Measurements from ENCODE around the gene LYSMD1.

The LYSMD1 gene

DNA sequence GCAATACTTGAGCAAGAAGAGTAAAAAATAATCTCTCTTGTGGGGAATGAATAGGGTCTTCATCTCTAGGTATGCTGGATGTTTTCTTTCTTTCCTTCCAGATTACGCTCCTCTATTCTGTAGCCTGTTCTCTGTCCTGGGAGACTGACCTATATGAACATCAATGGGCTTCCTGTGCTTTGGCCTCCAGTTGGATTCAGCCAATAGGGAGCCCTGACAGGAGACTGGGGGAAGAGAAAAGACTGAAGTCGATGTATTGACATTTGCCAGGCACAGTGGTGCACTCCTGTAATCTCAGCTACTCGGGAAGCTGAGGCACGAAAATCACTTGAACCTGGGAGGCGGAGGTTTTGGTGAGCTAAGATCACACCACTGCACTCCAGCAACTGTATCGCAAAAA lies 36.9 kb downstream of the LYSMD1 start:
- H3K36me3 ChIP-seq (ENCODE audit: control insufficient read depth, insufficient read depth, low read length), result no peaks in the 10 kb centered on the region
- TF ChIP-seq, protein P1, sequence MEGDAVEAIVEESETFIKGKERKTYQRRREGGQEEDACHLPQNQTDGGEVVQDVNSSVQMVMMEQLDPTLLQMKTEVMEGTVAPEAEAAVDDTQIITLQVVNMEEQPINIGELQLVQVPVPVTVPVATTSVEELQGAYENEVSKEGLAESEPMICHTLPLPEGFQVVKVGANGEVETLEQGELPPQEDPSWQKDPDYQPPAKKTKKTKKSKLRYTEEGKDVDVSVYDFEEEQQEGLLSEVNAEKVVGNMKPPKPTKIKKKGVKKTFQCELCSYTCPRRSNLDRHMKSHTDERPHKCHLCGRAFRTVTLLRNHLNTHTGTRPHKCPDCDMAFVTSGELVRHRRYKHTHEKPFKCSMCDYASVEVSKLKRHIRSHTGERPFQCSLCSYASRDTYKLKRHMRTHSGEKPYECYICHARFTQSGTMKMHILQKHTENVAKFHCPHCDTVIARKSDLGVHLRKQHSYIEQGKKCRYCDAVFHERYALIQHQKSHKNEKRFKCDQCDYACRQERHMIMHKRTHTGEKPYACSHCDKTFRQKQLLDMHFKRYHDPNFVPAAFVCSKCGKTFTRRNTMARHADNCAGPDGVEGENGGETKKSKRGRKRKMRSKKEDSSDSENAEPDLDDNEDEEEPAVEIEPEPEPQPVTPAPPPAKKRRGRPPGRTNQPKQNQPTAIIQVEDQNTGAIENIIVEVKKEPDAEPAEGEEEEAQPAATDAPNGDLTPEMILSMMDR (IDR thresholded peaks at IDR 0.05; ENCODE audit: insufficient read depth, low read length, poor library complexity, severe bottlenecking), result no peak
- no peak overlapping the region for H3K4me3 ChIP-seq (replicated peaks; ENCODE audit: low read depth, low read length)
- no peak for DNase-seq (ENCODE audit: extremely low read depth, insufficient read length)
- no peaks in the 10 kb centered on the region for H3K27me3 ChIP-seq (replicated peaks; ENCODE audit: control insufficient read depth, insufficient read depth, low read length)

DNA sequence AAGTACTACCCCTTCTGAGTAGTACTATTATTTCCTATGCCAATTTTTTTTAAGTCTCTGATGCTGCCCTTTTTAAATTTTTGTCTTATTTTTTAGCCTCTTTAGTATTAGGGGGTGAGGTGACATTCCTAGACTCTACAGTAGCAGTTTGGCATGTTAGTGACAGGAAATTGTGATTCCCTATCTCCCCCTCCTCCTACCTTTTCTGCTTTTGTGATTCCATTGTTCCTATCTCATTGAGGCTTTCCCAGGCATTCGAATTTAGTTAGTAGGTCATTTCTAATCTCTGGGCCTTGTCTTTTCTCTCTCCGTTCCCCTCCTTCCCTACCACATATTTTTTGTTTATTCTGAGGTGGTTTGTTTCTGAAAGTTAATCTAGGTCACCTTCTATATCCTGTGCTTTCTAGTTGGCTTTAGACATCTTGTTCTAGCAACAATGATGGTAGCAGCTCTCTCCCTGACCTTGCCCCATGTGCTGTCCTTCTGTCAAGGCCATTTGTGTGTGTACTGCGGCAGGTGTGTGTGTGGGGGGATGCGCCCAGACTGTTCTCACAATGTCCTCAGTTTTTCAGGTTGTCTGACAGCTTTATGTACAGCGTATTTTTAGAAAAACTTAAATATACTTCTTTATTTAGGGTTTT lies 40.8 kb downstream of the LYSMD1 start:
- Histone ChIP-seq H3K27me3 (replicated peaks; ENCODE audit: control insufficient read depth, insufficient read depth, low read length) (no peaks in the 10 kb centered on the region), H3K4me3 (replicated peaks; ENCODE audit: low read depth, low read length) (no peak overlapping the region), H3K36me3 (ENCODE audit: control insufficient read depth, insufficient read depth, low read length) (no peaks in the 10 kb centered on the region)
- TF ChIP-seq, protein P1 (IDR thresholded peaks at IDR 0.05; ENCODE audit: insufficient read depth, low read length, poor library complexity, severe bottlenecking), result no peak
- no peak for DNase-seq (ENCODE audit: extremely low read depth, insufficient read length)

DNA sequence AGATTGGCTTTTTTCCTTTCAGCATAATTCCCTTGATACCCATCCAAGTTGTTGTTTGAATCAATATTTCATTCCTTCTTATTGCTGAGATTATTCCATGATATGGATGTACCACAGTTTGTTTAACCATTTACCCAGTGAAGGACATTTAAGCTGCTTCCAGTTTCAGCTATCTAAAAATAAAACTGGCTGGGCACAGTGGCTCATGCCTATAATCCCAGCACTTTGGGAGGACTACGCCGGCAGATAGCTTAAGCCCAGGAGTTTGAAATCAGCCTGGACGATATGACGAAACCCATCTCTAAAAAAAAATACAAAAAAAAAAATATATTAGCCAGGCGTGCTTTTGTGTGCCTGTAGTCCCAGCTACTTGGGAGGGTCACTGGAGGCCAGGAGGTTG lies 51.8 kb downstream of the LYSMD1 start:
- H3K4me3 ChIP-seq (replicated peaks; ENCODE audit: low read depth, low read length), result no peak overlapping the region
- no peaks in the 10 kb centered on the region for H3K27me3 ChIP-seq (replicated peaks; ENCODE audit: control insufficient read depth, insufficient read depth, low read length)
- no peaks in the 10 kb centered on the region; the same call in 1 of the 2 replicates for H3K36me3 ChIP-seq (ENCODE audit: control insufficient read depth, insufficient read depth, low read length)
- DNase-seq (ENCODE audit: extremely low read depth, insufficient read length), result no peak
- TF ChIP-seq, protein P1 (IDR thresholded peaks at IDR 0.05; ENCODE audit: insufficient read depth, low read length, poor library complexity, severe bottlenecking), result no peak
